ENCODE data around the gene RAX2. TPM values are rescaled to one million over a fixed set of nuclear protein-coding genes. Genes with fewer than 3 reads are reported as not detected.

Gene RAX2
- total RNA-seq, 1 donor from 2014 or later, result not detected

DNA sequence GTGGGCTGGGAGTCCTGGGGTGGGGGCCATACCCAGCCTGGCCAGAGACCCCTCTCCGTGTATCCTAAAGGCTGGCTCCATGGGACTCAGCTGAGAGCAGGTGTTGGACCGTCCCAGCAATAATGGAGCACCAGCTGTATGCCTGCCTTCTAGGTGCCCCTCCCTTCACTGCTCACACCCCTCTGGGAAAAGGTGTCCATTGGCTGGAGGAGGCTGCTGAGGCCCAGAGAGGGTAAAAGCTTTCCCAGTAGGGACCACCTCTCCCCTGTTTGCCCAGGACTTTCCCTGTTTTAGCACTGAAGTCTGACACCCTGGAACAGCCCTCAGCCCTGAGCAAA is 3.3 kb upstream of the RAX2 start:
- H3K36me3 Mint-ChIP-seq (ENCODE audit: low read depth), result no peaks in the 10 kb centered on the region
- H3K4me1 Mint-ChIP-seq, result no peaks in the 10 kb centered on the region
- H3K27ac Mint-ChIP-seq (ENCODE audit: unreplicated experiment), result no peak overlapping the region
- no peak overlapping the region for H3K4me3 Mint-ChIP-seq
- no peaks in the 10 kb centered on the region for H3K27me3 Mint-ChIP-seq (ENCODE audit: low read depth)
- TF ChIP-seq, protein P1, sequence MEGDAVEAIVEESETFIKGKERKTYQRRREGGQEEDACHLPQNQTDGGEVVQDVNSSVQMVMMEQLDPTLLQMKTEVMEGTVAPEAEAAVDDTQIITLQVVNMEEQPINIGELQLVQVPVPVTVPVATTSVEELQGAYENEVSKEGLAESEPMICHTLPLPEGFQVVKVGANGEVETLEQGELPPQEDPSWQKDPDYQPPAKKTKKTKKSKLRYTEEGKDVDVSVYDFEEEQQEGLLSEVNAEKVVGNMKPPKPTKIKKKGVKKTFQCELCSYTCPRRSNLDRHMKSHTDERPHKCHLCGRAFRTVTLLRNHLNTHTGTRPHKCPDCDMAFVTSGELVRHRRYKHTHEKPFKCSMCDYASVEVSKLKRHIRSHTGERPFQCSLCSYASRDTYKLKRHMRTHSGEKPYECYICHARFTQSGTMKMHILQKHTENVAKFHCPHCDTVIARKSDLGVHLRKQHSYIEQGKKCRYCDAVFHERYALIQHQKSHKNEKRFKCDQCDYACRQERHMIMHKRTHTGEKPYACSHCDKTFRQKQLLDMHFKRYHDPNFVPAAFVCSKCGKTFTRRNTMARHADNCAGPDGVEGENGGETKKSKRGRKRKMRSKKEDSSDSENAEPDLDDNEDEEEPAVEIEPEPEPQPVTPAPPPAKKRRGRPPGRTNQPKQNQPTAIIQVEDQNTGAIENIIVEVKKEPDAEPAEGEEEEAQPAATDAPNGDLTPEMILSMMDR (conservative IDR thresholded peaks at IDR 0.05), result no peak
- no peak for DNase-seq (ENCODE audit: low read depth, low spot score)
- no peaks in the 10 kb centered on the region for H3K9me3 Mint-ChIP-seq

DNA sequence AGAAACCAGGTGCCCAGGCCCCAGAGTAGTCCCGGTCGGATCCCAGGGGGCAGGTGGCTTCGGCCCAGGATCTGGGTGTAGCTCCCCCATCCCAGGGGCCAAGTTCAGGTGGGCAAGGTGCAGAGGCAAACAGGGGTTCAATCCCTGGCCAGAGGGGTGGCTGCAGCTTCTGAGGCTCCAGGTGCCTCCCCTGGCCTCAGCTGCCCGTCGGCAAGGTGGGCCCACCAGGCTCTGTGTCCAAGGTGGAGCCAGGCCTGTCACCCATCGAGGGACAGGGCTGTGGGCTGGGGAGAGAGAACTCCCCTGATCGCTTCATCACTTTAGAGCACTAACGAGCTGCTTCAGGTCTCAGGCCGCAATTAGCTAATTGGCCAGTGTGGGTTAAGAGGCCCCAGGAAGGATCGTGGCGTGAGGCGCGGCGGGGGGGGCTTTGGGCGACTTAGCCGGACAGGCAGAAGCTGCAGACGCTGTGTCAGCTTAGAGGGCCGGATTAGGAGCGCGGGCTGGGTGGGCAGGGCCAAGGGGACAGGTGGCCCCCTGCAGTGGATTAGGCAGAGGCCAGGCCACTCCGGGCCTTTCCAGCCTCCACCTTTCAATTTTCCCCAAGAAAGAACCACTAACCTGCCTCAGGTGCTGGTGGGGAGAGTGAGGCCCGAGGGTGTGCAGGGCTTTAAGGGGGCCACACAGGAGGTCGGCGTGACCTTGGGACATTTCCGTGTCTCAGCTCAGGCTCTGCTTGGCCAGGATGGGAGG is 2.8 kb upstream of the RAX2 start:
- Mint-ChIP-seq H3K36me3 (ENCODE audit: low read depth) (no peaks in the 10 kb centered on the region), H3K4me1 (no peaks in the 10 kb centered on the region), H3K9me3 (no peaks in the 10 kb centered on the region), H3K27ac (ENCODE audit: unreplicated experiment) (no peak overlapping the region), H3K27me3 (ENCODE audit: low read depth) (no peaks in the 10 kb centered on the region), H3K4me3 (no peak overlapping the region)
- no peak for DNase-seq (ENCODE audit: low read depth, low spot score)
- TF ChIP-seq, protein P1 (conservative IDR thresholded peaks at IDR 0.05), result no peak

DNA sequence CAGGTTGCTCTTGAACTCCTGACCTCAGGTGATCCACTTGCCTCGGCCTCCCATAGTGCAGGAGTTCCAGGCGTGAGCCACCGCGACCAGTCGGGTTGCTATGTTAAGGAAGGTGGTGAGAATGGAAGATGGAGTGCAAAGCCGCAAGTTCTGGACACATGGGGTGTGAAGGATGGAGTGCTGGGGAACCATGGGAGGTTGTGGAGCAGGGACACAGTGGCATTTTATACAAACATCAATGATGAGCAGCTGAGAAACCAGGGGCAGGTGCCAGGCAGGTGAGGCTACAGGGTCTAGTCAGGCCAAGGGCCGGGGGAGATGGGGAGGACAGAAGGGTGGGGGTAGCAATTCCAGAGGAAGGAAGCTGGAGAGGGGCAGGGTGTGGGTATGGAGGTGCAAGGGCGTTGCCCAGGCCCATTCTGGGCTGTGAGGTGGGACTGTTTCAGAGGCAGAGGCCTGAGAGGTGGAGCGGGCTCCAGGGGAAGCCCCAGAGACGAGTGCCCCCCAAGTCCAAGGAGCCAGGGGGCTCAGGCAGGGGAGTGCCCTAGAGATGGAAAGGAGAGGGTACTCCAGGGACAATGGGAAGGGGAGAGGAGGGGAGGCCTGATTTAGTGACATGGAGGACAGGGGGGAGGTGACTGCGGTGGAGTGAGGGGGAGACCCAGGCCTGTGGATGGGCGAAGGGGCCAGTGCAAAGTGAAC is 1.9 kb upstream of the RAX2 start:
- Mint-ChIP-seq H3K4me3 (no peak overlapping the region), H3K36me3 (ENCODE audit: low read depth) (no peaks in the 10 kb centered on the region), H3K4me1 (no peaks in the 10 kb centered on the region), H3K27ac (ENCODE audit: unreplicated experiment) (no peak overlapping the region), H3K27me3 (ENCODE audit: low read depth) (no peaks in the 10 kb centered on the region), H3K9me3 (no peaks in the 10 kb centered on the region)
- no peak for DNase-seq (ENCODE audit: low read depth, low spot score)
- TF ChIP-seq, protein P1 (conservative IDR thresholded peaks at IDR 0.05), result no peak

- peak overlapping the region; percentile 38 for H3K4me3 Mint-ChIP-seq
- no peaks in the 10 kb centered on the region for H3K36me3 Mint-ChIP-seq (ENCODE audit: low read depth)
- no peak overlapping the region for H3K27ac Mint-ChIP-seq (ENCODE audit: unreplicated experiment)
- TF ChIP-seq, protein P1 (conservative IDR thresholded peaks at IDR 0.05), result no peak
- no peak for DNase-seq (ENCODE audit: low read depth, low spot score)
- no peaks in the 10 kb centered on the region for H3K27me3 Mint-ChIP-seq (ENCODE audit: low read depth)
- no peaks in the 10 kb centered on the region for H3K4me1 Mint-ChIP-seq
- no peaks in the 10 kb centered on the region for H3K9me3 Mint-ChIP-seq
Measured at GRCh38 chr19:3771000-3771905, 775 bp downstream of the RAX2 start.

DNA sequence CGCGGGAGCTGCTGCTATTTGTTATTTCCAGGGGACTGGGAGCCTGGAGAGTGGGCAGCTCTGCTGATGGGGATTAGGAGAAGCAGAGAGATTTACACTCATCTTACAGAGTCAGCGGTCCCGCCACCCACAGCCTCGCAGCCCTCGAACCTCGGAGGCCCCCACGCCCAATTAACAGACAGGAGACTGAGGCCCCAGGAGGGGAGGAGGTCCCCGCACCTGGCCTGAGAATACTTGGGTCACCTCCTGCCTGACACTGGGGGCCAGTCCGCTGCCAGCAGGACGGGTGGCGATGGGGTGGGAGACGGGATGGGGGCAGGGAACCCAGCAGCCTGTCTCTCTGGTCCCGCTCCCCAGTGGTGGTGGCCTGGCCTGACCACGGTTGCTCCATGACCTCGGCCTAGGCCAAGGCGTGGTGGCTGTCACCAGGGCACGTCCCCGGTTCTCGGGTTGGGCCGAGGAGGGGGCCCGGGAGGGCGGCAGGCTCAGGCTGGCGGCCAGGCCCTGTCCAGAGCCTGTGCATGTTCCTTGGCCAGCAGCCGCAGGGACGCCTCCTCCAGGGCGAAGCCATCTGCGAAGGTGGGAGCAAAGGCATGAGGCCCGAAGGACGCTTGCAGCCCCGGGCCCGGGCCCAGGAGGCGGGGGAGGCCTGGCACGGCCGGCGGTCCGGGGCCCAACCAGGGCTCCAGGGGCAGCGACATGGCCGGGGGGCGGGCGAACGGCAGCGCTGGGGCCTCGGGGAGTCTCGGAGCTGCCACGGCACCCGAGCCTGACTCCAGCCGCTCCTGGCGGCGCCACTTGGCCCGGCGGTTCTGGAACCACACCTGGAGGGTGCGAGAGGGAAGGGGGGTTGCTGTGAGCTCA is 1.7 kb downstream of the RAX2 start:
- TF ChIP-seq, protein P1 (conservative IDR thresholded peaks at IDR 0.05), result no peak
- no peaks in the 10 kb centered on the region for H3K4me1 Mint-ChIP-seq
- H3K27me3 Mint-ChIP-seq (ENCODE audit: low read depth), result no peaks in the 10 kb centered on the region
- DNase-seq (ENCODE audit: low read depth, low spot score), result no peak
- H3K36me3 Mint-ChIP-seq (ENCODE audit: low read depth), result no peaks in the 10 kb centered on the region
- H3K27ac Mint-ChIP-seq (ENCODE audit: unreplicated experiment), result no peak overlapping the region
- H3K4me3 Mint-ChIP-seq, result peak overlapping the region; percentile 38
- no peaks in the 10 kb centered on the region for H3K9me3 Mint-ChIP-seq

All from neural crest cell (in vitro differentiated cells).